GM21360 (cell line): Measurements from ENCODE around the gene KMT2E.

Source experiments
- ATAC-seq: cut with Tn5 transposase; IDR thresholded peaks from one replicate; pipeline ENCODE4 v1.9.1; 2021; ENCODE audit warnings: mild to moderate bottlenecking, moderate library complexity; ENCODE audit not compliant: unreplicated experiment

The KMT2E gene

GRCh38 chr7:105065104-105065503, 51.1 kb downstream of the KMT2E start:
- no peak for ATAC-seq

- no peak for ATAC-seq
Observed at GRCh38 chr7:105067691-105068090, 53.7 kb downstream of the KMT2E start.

- no peak for ATAC-seq
Observed at GRCh38 chr7:105068886-105069285, 54.9 kb downstream of the KMT2E start.

- ATAC-seq: no peak
Observed at GRCh38 chr7:105073143-105073542, 59.1 kb downstream of the KMT2E start.

GRCh38 chr7:105079348-105079747, 65.3 kb downstream of the KMT2E start:
- no peak for ATAC-seq

- no peak for ATAC-seq
Observed at GRCh38 chr7:105084581-105084980, 70.6 kb downstream of the KMT2E start.

GRCh38 chr7:105086850-105087249, 72.8 kb downstream of the KMT2E start:
- ATAC-seq: no peak

- no peak for ATAC-seq
Observed at GRCh38 chr7:105087981-105088380, 74.0 kb downstream of the KMT2E start.

- no peak for ATAC-seq
Observed at GRCh38 chr7:105088456-105088855, 74.5 kb downstream of the KMT2E start.

GRCh38 chr7:105094966-105095365, 81.0 kb downstream of the KMT2E start:
- no peak for ATAC-seq

GRCh38 chr7:105096306-105096705, 82.3 kb downstream of the KMT2E start:
- no peak for ATAC-seq

- ATAC-seq: no peak
Observed at GRCh38 chr7:105097619-105098018, 83.6 kb downstream of the KMT2E start.

- ATAC-seq: peak; percentile 60
Observed at GRCh38 chr7:105098863-105099515, 85.0 kb downstream of the KMT2E start.

GRCh38 chr7:105101864-105102263, 87.9 kb downstream of the KMT2E start:
- no peak for ATAC-seq

- no peak for ATAC-seq
Observed at GRCh38 chr7:105102557-105103352, 88.8 kb downstream of the KMT2E start.

- no peak for ATAC-seq
Observed at GRCh38 chr7:105105579-105105978, 91.6 kb downstream of the KMT2E start.

GRCh38 chr7:105106473-105106872, 92.5 kb downstream of the KMT2E start:
- ATAC-seq: no peak

- ATAC-seq: no peak
Observed at GRCh38 chr7:105107458-105107857, 93.5 kb downstream of the KMT2E start.

GRCh38 chr7:105112440-105113418, 98.7 kb downstream of the KMT2E start:
- no peak for ATAC-seq

- no peak for ATAC-seq
Observed at GRCh38 chr7:105118612-105119600, 104.9 kb downstream of the KMT2E start.
